OCI-M2 (cell line): ENCODE measurements around the gene CFAP74.

ENCODE experiments used
- DNase-seq: peaks from one replicate; lab custom pipeline; 2025; ENCODE audit not compliant: unreplicated experiment; lab: John Stamatoyannopoulos, UW

CFAP74 gene

DNA sequence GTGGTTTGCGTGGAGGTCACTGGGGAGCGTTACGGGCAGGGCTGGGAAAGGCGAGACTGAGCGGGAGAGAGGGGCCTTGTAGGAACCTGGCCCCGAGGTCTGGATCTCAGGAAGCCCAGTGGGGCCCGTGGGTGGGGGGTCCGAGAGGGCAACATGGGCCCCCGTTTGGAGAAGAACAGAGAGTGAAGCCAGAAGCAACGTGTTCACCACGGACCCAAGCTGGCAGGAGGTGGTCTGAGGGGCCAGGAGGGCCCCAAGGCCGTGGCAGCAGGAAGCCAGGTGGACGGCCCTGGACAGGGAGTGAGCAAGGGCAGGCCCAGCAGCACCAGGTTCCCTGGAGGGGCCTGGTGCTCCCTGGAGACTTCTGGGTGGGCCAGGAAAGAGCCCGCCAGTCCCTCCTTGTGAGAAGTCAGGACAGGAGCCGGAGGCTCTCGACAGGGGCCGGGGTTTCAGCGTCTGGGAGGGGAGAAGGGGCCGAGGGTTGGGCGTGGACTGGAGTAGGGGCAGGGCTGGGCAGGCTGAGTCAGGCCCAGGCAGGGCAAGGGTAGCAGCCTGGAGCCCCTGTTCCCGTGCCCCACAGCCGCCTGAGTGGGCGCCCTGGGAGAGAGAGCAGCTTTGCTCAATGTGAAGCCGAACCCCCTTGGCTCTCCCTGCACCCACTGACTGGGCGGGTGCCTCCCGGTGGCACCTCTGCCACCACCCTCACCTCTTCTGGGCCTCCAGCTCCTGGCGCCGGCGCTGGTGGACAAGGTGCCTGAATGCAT lies 33.5 kb downstream of the CFAP74 start:
- no peak for DNase-seq

DNA sequence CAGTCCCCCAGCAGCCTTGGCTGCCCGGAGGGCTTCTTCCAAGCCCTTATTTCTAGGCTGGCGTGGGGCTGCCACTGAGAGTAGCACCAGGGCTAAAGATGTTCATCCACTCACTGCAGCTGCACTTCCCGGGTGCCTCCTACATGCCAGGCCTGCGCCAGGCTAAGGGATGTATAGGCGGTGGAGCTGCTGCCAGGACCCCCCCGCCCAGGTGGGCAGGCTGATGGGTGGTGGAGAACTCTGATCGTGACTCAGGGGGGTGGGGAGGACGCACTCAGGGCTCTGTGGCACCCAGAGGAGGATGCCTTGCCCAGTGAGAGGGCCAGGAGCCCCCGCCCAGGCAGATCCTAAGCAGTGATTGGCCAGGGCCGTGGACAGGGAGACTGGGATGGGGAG lies 34.1 kb downstream of the CFAP74 start:
- DNase-seq, result no peak

DNA sequence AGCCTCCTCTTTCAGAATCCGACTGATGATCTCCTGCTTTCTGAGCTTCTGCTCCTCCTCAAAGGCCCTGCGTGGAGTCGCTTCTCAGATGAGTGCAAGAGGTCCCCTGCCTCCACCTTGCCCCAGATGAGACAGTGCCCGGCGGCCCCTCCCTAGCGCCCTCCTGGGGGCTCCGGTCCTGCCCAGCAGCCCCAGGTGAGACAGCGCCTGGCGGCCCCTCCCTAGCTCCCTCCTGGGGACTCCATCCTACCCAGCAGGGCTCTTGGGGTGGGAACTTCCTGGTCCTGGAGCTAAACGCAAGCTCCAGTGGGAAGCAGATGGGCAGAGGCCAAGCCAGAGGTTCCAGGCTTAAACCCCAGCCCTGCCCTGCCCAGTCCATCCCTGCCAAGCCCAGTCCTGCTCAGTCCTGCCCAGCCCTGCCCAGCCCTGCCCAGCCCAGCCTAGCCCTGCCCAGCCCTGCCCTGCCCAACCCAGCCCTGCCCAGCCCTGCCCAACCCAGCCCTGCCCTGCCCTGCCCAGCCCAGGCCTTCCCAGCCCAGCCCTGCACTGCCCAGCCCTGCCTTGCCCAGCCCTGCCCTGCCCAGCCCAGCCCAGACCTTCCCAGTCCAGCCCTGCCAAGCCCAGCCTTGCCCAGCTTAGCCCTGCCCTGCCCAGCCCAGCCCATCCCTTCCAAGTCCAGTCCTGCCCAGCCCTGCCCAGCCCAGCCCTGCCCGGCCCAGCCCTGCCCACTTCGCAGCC lies 34.6 kb downstream of the CFAP74 start:
- DNase-seq, result no peak

DNA sequence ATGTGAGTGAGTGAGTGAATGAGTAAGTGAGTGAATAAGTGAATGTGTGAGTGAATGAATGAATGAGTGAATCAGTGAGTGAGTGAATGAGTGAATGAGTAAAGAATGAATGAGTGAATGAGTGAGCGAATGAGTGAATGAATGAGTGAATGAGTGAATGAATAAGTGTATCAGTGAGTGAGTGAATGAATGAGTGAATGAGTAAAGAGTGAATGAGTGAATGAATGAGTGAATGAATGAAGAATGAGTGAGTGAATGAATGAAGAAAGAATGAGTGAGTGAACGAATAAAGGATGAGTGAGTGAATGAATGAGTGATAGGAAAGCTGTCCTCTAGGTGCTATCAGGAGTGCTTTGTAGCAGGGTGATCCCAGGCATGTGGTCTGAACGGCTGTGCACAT lies 35.7 kb downstream of the CFAP74 start:
- DNase-seq, result no peak

DNA sequence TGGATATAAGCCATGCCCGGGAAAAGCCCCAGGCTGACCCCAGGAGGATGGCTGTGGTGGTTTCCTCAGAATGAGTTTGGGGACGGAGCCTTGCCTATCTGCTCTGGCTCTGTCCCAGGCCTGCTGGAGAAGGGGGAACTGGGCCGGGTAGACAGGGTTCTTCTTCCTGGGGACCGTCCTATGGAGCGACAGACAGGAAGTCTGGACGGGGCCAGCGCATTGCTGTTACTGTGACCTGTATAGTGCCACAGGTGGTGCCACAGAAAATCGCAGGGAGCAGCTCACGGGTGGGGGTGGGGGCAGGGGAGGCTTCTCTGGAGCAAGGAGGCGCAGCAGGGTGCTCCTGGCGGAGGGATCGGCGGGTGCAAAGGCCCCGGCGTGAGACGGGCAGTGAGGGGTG lies 36.4 kb downstream of the CFAP74 start:
- DNase-seq, result no peak

DNA sequence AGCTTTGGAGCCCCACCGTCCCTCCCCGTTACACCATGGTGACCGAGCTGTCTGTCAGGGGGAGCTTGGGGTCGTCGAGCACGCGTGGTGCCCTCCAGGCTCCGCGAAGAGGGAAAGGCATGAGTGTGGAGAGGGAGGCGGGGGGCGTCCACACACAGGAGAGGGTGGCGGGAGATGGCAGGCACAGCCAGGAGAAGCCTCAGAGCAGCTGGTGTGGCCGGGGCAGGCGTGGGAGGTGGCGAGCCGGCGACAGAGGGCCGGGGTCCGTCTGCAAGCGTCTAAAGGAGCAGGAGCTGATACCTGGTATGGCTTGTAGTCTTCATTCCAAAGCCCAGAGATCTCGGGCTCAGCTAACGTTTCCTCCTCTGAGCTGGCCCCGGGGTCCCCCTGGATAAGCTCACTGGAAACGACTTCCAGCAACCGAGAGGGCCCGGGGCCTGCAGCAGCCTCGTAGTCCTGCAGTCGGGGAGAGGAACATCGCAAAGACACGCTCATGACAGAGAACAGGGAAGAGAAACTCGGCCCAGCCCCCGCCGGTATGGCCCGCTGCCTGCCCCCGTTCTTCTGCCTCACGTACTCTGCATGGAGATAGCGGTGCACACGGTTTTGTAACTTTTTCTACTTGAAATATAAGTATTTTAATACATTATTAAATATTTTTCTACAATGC lies 37.4 kb downstream of the CFAP74 start:
- DNase-seq, result no peak

DNA sequence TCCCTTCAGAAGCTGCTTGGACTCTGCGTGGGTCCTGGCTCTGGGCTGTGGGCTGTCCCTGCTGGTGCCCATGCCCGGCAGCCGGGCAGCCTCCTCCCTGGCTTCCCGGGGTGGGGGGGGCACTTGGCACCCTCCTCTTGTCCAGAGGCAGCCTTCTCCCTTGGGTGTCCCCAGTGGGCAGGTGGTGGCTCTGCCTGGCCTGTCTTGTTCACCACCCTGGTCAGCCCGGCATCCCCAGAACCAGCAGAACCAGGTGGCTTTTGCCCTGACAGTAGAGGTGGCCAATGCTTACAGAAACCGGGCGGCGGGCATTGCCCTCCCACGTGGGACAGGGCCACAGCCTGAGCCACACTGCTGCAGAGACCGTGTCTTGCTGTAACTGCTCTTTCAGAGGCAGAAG lies 38.0 kb downstream of the CFAP74 start:
- DNase-seq, result no peak

DNA sequence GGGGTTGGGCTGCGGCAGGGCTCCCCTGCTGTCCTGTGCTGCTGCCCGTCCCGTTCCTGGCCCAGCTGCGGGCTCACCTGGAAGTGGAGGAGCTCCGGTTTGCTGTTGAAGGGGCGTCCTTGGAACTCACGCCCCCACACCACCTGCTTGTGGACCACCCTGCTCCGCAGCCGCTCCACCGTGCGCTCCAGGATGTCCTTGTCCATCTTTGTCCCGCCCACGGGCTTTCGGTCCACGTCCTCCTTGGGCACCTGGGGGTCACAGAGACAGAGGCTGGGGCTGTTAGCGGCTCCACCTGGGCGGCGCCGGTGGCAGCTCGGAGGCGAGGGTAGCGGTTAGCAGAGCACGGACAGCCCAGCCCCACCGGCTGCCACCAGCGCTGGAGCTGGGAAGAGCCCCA lies 38.8 kb downstream of the CFAP74 start:
- no peak for DNase-seq

DNA sequence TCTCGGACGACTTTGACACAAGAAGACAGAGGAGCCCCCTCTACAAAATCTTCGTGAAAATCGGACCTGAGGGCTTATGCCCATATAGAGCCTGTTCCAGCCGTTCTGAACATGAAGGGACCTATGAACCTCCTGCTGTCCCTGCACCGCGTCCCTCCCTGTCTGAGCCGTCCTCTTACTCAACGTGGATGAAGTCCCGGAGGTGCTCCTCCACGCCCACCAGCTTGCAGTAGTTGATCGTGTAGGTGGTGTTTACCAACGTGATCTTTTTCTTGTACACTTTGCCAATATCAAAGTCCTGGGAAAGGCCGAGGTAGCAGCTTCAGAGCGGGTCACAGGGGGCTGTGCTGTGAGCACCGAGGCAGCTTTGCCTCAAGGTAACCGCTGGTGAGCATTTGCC lies 40.0 kb downstream of the CFAP74 start:
- no peak for DNase-seq

DNA sequence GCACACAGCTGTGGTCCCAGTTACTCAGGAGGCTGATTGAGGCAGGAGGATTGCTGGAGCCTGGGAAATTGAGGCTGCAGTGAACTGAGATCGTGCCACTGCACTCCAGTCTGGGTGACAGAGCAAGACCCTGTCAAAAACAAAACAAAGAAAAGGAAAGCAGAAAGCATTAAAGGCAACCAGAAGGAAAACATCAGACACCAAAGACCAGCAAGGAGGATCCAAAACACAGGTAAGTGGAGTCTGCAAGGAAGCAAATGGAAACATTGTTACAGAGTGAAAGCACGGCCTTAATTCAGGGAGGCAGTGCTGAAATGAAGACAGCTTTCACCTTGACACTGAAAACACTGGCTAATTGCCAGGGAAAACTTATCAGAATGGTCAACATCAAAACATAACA lies 40.8 kb downstream of the CFAP74 start:
- DNase-seq, result no peak

DNA sequence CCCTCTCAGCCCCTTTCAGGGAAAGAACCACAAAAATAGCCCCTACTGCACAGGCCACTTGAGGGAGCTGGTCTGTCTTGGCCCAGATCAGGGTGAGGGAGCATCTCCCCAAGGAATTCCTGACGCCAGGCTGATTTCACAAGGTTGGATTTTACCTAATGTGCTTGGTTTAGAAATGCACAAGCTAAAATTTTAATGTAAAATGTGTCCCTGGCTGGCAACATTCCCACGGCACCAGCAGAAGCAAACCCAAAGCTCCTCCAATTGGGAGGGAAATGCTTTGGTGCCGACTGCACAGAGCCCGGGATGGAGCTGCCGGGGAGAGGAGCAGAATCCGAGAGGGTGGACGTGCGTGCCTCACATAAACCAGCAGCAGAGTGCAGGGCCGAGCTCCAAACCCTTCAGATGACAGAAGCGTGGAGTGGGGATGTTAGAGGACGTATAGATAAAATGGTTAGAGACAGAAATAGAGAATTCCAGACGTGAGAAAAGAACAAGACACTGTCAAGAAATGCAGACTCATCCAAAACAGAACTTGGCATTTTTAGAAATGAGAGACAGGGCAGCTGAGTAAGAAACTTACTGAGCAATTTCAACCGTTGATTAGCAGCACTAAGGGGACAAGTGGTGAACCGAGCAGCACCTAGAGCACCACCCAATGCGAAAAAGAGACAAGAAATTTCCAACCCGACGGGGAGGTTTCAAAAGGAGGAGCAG lies 42.9 kb downstream of the CFAP74 start:
- DNase-seq, result no peak

DNA sequence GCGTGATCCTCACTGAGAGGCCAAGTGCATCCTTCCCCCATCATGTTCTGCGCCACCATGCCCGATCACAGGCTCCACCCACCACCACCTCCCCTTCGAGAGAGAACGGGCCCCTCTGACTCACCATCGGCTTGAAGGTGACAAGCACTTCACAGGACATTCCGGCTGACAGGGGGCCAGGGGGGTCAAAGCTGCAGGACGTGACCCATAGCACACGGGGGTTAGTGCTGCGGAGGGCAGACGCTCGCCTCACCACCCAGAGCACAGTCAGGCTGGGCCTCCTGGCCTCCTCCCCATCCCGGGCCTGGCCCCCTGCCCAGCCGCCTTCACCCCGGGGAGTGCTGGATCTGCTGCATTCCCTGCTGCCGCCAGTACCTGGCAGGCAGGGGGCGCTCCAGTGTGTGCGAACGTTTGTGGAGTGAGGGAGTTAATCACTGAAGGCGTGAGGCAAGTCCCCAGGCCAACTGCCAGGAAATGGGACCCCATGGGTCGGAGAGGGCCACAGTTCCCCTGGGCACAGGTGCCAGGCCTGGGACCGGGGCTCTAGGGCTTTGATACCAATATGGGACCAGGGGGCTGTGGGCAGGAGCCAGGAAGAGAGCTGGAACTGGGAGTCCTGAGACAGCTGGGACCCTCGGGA lies 43.6 kb downstream of the CFAP74 start:
- DNase-seq, result no peak

DNA sequence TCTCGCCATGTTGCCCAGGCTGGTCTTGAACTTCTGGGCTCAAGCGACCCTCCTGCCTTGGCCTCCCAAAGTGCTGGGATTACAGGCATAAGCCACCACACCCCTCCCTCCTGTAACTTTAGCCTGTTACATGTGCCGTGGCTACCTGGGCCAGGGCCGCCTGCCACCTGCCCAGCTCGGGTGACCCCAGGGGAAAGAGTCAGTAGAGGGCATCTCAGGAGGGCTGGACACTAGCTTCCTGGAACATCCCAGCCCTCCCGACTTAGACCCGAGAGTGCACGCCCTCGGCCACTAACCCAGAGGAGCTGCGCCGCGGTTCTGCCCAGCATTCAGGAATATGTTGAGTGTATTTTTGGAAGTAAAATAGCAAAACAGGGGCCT lies 44.1 kb downstream of the CFAP74 start:
- DNase-seq, result no peak

DNA sequence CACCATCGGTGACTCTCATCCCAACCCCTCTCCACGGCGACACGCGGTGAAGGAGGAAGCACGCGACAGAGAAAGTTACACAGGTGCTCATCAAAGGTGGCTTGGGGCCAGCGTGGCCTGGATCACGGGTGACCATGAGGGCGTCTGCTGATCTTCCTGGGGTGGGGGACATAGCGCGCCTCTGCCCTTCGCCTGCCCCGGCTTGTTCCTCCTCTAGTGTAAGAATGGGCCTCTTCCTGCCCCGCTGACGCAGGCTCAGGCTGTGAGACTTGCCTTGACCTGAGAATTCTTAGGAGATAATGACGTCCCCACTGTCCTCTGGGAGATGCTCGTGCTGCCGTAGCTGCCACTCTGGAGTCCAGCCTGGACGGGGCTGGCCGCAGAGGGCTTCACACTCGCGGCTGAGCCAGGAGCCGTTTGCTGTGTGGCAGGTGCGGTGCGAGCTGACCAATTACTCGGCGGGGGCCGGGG lies 45.5 kb downstream of the CFAP74 start:
- no peak for DNase-seq

DNA sequence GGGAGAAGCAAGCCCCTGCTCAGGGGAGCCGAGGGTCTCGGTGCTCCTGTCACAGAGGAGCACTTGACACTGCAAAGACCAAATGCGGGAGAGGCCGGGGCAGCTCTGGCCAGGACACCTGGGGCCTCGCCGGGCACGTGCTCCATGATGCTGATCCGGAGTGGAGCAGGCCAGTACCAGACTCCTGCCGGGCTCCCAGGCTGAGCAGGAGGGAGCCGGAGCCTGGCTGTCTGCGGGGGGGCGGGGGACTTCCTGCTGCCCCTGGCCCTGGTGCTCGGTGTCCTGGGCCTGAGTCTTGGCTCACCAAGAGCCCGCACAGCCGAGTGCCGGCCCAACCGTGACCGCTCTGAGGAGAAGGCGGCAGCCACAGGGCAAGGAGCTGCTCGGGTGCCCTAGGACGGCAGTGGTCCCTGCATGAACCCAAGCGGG lies 46.0 kb downstream of the CFAP74 start:
- DNase-seq, result no peak

DNA sequence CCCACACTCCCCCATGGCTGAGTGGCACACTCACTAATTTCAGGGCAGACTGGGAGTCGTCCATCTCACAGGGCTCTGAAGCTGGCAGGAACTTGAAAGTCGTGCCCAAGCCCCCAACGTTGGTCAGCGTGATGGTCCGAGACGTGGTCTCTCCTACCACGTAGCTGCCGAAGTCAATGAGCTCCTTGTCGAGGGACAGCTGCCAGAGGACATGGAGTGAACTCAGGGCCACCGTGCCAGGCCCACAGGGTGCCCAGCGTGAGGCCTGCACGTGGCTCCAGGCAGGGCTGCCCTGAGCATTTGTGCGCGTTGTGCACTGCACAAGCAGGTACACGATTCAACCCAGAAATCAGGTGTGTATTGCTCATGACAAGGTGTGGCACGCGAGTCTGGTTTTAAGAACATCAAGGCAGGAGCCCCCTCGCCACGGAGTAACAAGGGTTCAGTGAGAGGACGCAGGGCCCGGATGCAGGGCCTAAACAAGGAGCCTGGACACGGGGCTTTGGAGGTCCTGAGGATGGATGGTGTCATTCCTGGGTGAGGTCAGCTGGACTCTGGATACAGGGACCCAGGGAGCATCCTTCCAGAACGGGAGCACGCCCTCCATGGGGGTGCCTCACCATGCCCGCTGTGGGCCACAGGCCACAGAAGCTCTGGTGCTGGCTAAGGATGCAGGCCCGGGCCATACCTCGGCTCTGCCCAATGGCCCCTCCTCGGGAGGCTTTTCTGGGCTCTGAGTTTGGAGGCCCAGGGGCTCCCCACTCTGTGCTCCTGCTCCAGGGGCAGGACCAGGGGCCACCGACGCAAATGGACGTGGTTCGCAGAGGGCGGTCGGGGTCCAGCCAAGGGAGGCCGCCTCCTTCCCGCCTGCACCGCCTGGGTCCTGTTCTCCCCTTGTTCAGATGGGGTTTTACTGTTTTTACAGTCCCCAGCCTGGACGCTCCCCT lies 46.7 kb downstream of the CFAP74 start:
- DNase-seq, result no peak

DNA sequence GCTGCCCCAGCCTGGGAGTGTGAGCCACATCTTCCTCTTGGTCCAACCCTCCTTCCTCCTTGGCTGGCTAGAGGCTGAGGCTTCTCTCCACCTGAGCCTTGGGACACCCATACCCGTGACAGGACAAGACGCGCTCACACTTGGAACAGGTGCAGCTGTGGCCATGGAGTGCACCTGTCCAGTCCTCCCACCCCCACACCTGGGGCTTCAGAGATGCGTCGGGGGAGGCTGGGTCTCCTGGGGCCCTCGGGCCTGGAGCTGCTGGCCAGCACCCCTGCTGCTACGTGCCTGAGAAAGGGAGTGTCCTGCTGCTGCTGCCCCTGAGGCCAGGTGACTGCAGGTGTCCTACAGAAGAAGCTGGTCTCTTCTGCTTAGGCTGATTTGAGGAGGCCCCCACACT lies 47.5 kb downstream of the CFAP74 start:
- DNase-seq, result no peak

DNA sequence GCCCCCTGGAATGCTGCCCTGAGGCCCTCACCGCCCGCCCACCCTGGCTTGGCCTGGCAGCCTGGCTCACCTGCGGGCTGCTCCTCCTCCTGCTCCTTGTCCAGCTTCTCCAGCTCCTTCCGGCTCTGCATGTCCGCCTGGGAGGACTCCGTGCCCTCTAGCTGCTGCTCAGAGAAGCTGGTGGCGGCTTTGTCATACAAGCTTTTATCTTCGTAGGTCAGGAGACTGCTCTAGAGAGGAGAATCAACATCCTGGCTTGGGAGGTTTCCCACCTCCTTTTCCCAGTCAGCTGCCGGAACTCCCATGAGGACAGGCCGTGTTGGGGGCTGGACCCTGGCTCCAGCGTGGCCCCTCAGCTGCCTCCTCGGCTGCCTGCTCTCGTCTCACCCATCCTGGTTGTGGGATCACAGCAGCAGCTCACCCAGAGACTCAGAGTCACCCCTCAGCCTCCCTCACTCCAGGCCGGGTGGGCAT lies 47.9 kb downstream of the CFAP74 start:
- DNase-seq, result no peak

DNA sequence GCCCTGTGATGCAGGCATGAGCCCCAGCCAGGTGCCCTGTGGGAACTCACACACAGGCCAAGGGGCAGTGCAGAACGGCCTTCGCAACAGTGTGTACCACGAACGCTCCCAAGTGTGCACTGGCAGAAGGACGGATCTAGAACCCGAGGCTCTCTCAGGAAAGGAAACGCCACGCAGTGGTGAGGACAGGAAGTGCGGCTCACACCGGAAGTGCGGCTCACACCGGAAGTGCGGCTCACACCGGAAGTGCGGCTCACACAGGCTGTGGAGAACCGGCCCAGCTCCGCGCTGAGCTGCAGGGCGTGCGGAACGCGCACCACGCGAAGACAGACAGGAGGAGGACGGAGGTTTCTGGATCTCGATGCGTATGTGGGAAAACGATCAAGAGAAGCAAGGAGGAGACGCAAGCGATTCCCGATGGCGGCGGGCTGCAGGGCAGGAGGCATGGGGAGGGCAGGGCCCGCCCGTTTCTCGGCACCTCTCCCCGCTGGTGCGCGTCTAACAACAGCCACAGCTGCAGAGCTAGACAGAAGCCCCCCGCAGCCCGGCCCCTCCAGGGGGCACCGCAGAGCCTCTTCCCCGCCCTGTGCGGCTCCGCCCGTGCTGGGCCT lies 48.6 kb downstream of the CFAP74 start:
- DNase-seq, result no peak
